ENCODE data around the gene CD58.

CD58 gene

GRCh38 chr1:116496380-116496779 is 74.4 kb downstream of the CD58 start:
- DNase-seq (ENCODE audit: extremely low read depth in 1 of 2, low read depth in 1 of 2) = no peak

DNA sequence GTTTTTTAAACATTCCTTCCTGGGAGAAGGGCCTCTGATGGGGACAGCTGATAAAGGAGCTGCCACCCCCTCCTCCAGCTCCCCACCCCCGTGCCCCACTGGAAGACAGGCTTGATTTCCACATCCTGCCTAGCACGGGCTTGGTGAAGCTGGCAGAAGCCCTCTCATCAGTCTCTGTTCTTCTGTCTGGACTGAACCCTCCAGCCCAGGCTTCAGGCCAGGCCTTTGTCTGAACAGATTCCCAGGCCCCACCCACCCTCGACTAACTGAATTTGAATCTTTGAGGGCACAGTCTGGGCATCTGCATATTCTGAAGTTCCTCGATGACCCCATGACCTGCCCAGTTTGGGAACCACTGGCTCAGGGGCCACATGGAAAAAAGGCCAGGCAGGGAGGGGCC is 75.3 kb downstream of the CD58 start:
- DNase-seq (ENCODE audit: extremely low read depth in 1 of 2, low read depth in 1 of 2) = no peak

GRCh38 chr1:116494745-116495144 is 76.1 kb downstream of the CD58 start:
- no peak for DNase-seq (ENCODE audit: extremely low read depth in 1 of 2, low read depth in 1 of 2)

DNA sequence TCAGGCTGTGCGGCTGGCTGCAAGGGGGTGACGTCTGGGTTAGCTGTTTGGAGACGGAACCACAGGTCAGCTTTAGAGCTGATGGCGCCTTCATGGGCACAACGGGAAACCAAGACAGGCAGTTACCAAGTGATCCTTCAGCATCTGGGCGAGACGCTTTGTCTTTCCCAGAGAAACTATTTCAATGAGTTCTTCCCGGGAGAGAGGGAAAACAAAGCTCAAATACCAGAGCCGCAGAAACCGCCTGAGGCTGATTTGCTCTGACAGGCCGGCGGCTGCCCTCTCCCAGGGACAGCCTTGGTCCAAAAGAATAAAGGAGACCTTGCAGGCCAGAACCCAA is 76.5 kb downstream of the CD58 start:
- no peak for DNase-seq (ENCODE audit: extremely low read depth in 1 of 2, low read depth in 1 of 2)

- DNase-seq (ENCODE audit: extremely low read depth in 1 of 2, low read depth in 1 of 2) = no peak
Measured at GRCh38 chr1:116493484-116494352, 77.1 kb downstream of the CD58 start.

GRCh38 chr1:116493036-116493435 is 77.8 kb downstream of the CD58 start:
- DNase-seq (ENCODE audit: extremely low read depth in 1 of 2, low read depth in 1 of 2) = no peak

DNA sequence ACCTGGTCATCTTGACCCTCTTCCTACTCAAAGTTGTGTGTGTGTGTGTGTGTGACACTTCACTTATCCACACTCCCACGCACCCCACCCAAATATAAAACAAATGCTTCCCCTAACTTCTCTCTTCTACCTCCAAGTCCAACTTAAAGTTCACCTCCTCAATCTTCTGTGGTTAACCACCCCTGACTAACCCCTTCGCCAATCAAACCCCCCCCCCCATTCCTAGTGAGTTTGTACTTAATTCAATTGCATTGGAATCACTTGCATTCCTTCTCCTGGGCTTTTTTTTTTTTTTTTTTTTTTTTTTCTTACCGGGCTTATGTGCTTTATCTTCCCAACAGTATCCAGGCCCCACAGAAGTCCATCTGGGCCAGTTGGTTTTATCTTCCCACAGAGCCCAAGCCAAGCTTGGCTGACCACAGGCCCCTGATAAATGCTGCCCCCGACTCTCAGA is 78.4 kb downstream of the CD58 start:
- DNase-seq (ENCODE audit: extremely low read depth in 1 of 2, low read depth in 1 of 2) = no peak

DNA sequence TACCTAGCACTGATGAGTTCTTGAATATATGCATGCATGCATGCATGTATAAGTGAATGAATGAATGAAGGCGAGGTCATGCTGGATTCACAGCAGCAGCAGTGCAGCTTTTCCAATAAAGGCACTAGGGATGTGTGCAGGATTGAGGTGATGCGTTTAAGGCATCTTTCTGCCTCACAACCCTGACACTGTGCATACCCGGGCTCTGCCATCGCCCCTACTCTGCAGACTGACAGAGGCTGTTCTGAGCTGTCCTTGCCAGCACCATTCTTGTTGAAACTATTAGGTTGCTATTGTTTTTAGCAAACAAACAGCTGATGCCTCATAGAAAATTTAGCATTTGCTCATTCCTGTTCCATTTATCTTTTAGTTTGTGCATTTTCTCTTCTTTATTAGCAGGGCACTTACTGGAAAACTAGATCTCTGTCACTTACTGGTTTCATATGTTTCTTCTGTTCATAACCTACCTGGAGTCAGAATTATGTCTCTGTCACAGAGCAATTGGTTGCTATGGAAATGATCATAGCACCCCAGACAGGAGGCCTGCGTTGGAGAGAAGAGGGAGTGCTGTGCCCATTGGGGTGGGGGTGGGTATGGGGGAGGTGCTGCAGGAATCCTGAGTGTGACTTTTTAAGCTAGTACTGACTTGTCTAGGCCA is 79.0 kb downstream of the CD58 start:
- no peak for DNase-seq (ENCODE audit: extremely low read depth in 1 of 2, low read depth in 1 of 2)

GRCh38 chr1:116490588-116490987 is 80.2 kb downstream of the CD58 start:
- DNase-seq (ENCODE audit: extremely low read depth in 1 of 2, low read depth in 1 of 2) = no peak

DNA sequence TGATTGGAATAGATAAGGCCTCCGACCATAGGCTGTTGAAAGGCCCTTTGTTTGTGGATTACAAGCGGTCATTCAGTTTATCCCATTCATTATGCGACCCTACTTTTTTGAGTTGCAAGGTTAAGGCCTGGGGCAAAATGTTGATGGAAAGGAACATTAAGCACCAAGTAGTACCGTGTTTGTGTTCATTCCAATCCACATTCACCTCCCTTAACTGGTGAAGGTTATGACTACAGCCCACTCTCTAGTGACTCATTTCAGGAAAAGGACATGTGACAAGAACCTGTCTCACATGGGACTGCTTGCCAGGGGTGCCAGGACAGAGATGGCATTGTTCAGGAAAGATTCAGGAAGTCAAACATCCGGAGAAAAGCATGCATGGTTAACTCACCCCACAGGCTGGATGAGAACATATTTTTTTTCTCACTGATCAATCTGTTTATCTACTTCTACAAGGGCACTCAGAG is 81.6 kb downstream of the CD58 start:
- DNase-seq (ENCODE audit: extremely low read depth in 1 of 2, low read depth in 1 of 2) = no peak

GRCh38 chr1:116488071-116488470 is 82.8 kb downstream of the CD58 start:
- DNase-seq (ENCODE audit: extremely low read depth in 1 of 2, low read depth in 1 of 2) = no peak

- DNase-seq (ENCODE audit: extremely low read depth in 1 of 2, low read depth in 1 of 2) = no peak
Measured at GRCh38 chr1:116487583-116487982, 83.2 kb downstream of the CD58 start.

DNA sequence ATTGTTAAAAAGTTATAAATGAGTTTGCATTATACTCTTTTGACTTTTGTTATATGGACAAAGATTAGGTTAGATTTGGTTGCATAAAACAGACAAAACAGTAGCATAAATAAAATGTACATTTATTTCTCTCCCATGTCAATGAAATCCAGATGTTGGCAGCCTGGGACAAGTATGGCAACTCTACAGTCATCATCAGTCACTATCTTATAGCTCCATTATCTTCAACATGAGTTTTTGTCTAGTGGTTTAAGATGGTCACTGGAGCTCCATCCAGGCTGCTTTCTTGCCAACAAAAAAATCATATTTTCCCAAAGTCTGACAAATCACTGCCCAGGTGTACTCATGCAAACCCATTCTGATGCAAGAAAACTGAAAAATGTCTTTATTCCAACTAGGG is 83.8 kb downstream of the CD58 start:
- DNase-seq (ENCODE audit: extremely low read depth in 1 of 2, low read depth in 1 of 2) = no peak

GRCh38 chr1:116486424-116486823 is 84.4 kb downstream of the CD58 start:
- DNase-seq (ENCODE audit: extremely low read depth in 1 of 2, low read depth in 1 of 2) = no peak

GRCh38 chr1:116485976-116486375 is 84.8 kb downstream of the CD58 start:
- no peak for DNase-seq (ENCODE audit: extremely low read depth in 1 of 2, low read depth in 1 of 2)

- DNase-seq (ENCODE audit: extremely low read depth in 1 of 2, low read depth in 1 of 2) = peak; percentile 74 to 84
Measured at GRCh38 chr1:116485071-116485735, 85.6 kb downstream of the CD58 start.

DNA sequence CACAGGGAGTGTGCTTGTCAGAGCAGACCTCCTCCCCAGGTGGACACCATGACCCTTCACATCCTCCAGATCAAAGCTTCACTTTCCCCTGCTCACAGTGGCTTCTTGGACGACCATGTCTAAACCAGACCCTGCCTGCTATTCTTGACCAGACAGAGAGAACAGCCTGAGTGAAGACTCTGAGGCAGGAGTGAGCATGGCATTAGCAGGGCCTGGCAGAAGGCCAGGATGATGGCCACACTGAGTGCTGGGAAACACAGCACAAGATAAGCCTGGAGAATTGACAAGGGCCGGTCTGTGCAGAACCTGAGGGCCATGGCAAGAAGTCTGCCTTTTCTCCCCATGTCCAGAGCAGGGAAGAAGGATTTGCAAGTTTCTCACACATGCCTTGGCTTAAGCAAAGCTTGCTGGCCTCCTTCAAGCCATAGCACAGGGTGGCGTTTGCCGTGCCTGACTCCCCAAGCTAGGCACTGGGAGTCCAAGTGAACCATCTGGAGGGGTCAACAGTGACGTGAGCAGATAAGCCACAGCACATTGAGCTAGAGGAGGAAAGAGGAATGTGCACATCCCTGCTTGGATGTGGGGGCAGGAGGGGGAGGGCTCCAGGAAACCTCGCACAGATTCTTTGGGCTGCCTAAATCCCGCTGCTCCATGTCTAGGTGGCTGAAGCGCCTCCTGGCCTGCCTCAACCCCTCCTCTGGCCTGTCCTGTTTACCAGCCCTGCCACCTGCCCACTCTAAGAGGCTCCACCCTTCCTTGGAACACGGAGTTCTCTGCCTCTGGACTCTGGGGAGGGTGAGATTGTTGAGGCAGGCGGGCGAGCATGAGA is 87.1 kb downstream of the CD58 start:
- no peak for DNase-seq (ENCODE audit: extremely low read depth in 1 of 2, low read depth in 1 of 2)

DNA sequence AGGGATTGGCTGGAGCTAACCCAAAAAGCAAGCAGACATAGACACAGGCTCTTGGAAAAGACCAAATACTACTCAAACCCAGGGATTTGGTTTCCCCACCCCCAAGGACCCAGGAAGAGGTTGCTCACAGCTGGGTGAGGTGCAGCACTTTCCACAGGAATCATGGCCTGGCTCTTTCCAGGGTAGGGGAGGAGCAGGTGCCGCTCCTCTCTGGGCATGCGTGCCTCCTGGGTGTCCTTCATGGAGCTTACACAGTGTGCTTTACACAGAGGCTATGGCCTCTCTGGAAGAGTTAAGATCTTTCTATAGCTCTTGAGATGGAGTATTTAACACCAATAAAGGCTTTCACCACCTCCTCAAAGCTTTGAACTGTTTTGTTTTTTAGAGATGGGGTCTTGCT is 88.3 kb downstream of the CD58 start:
- no peak for DNase-seq (ENCODE audit: extremely low read depth in 1 of 2, low read depth in 1 of 2)

DNA sequence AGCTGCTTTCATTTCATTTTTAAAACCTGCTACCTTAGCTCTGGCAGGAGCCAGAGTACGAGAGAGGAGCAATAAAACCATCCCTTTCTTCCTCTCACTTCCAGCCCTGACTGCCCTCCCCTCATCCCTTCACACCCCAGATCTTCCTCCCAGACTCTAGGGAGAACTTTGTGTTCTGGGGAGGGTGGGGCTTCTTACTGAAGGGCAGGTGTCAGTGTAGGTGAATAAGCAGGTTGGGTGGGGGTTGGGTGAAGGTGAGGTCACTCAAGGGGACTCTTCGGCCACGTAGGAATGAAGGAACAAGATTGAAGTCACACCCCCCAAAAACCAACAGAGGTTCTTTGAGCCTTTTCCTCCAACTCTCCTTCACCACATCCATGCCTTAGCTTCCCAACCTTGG is 88.9 kb downstream of the CD58 start:
- DNase-seq (ENCODE audit: extremely low read depth in 1 of 2, low read depth in 1 of 2) = no peak

DNA sequence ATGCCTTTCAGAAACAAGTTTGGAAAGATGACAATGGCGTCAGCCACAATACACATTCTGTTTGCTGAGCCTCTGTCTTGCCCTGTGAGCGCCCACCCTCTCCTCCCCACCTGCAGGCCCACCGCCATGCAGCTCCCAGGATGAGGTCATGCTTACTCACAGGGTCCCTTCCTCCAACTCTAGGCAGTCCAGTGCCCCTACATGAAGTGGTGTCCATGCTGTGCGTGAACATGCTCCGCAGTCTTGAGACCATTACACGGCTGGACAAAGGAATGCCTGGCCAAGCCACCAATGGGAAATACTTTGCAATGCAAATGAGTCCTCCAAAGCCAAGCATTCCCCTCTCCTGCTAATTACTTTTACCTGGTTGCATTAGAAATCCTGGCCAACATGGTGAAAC is 92.2 kb downstream of the CD58 start:
- no peak for DNase-seq (ENCODE audit: extremely low read depth in 1 of 2, low read depth in 1 of 2)

GRCh38 chr1:116477429-116477828 is 93.4 kb downstream of the CD58 start:
- no peak for DNase-seq (ENCODE audit: extremely low read depth in 1 of 2, low read depth in 1 of 2)

Data from activated CD8-positive, alpha-beta memory T cell treated with anti-CD3 and anti-CD28 coated beads for 1 hour (primary cell).